GM12878 (cell line): ENCODE results near the gene FPGS. TPM values are rescaled to one million over a fixed set of nuclear protein-coding genes. Genes with fewer than 3 reads are reported as not detected.
A peak's percentile ranks its signal among the peaks of the same experiment; 100 is the strongest.

Experiments used
- EED ChIP-seq: sonication (generic); IDR thresholded peaks from 2 replicates; pipeline ENCODE4 v1.6.1; 2016; ENCODE audit warnings: antibody characterized with exemption, low read depth
- ESRRA ChIP-seq: IDR thresholded peaks from 2 replicates; pipeline ENCODE4 v1.6.1; 2012; ENCODE audit warnings: mild to moderate bottlenecking, low read length, improper control_type of control experiment
- IKZF2 ChIP-seq, 2 experiments: fragments of 450-650 bp; IDR thresholded peaks; 2 replicates each; pipeline ENCODE4 v1.6.1; 2017; ENCODE audit warnings: mild to moderate bottlenecking in 2 of 2, moderate library complexity in 2 of 2
- MYC ChIP-seq: IDR thresholded peaks from 2 replicates; pipeline ENCODE4 v1.6.1; 2011; ENCODE audit warnings: mild to moderate bottlenecking, low read length, moderate library complexity, inconsistent platforms; ENCODE audit not compliant: insufficient read depth, insufficient replicate concordance, insufficient read length, severe bottlenecking
- NR2C1 ChIP-seq: fragments of 450-650 bp; IDR thresholded peaks from 2 replicates; pipeline ENCODE4 v1.6.1; 2017; ENCODE audit warnings: antibody characterized with exemption, mild to moderate bottlenecking, moderate library complexity
- POLR2AphosphoS5 ChIP-seq: IDR thresholded peaks from 2 replicates; pipeline ENCODE4 v1.6.1; 2011; ENCODE audit warnings: mild to moderate bottlenecking, low read length, inconsistent platforms
- TBL1XR1 ChIP-seq: IDR thresholded peaks from 2 replicates; pipeline ENCODE4 v1.6.1; 2012; ENCODE audit warnings: low read depth, low read length, improper control_type of control experiment
- ZBTB4 ChIP-seq: fragments of 450-650 bp; formaldehyde crosslinking; IDR thresholded peaks from 2 replicates; pipeline ENCODE4 v1.4.0; 2022; ENCODE audit warnings: mild to moderate bottlenecking, moderate library complexity
- ZNF207 ChIP-seq: fragments of 450-650 bp; IDR thresholded peaks from 2 replicates; pipeline ENCODE4 v1.6.1; 2014; ENCODE audit warnings: antibody characterized with exemption, mild to moderate bottlenecking, borderline replicate concordance
- ZNF274 ChIP-seq: IDR thresholded peaks from one replicate; pipeline ENCODE4 v1.8.0; 2011; ENCODE audit not compliant: insufficient read length, insufficient read depth
- polyA plus RNA-seq, 11 experiments: library from polyadenylated mRNA; depleted of rRNA in 4 of 11; unstranded in 6 of 11; stranded (reverse) in 5 of 11; fragments of >200 nt; fragmentation: Nextera tagmentation in 4 of 11; fragmentation: Illumina TruSeq in 1 of 11; extraction: Ambion mirVana in 4 of 11; extraction: Trizol in 1 of 11; gene quantifications; 1 replicate in 1 of 11; 2 replicates in 10 of 11; pipeline versions ENCODE4 v1.2.1 to v1.2.3, GENCODE V29; 2011 to 2016; ENCODE audit warnings: inconsistent platforms in 2 of 11, missing spikeins in 2 of 11, low read depth in 1 of 11
- total RNA-seq, 4 experiments: library from RNA; depleted of rRNA in 3 of 4; stranded (reverse); fragments of >200 nt in 3 of 4; fragmentation: Illumina TruSeq in 1 of 4; extraction: Trizol in 1 of 4; gene quantifications; 2 replicates each; pipeline versions ENCODE4 v1.2.1 to v1.2.3, GENCODE V29; 2013 to 2021

Gene FPGS
- total and polyA plus RNA-seq, 10 of the 15 experiments (the other 5 are each of a cell fraction or from before 2014, with no cell fraction given), result 1.2 to 127 (median 80.4) TPM

GRCh38 chr9:127785023-127785932 is 17.4 kb upstream of the FPGS start (continued):
- TF ChIP-seq POLR2AphosphoS5 (no peak), IKZF2 (IDR thresholded peaks at IDR 0.05) (0 out of 4 replicates have a peak, but pooled peaks of 1 of the 2 experiments have one; percentile 15), ESRRA (no peak), NR2C1 (no peak), TBL1XR1 (no peak), EED (no peak; the same call in 1 of the 2 replicates), ZNF207 (no peak), ZBTB4 (no peak), MYC (no peak), ZNF274 (no peak)
